Esophagus muscularis mucosa (tissue), 2 donors: Measurements from ENCODE around the gene NME3.

Experiments used
- POLR2A ChIP-seq: fragments of 450-650 bp; IDR thresholded peaks from one replicate; pipeline ENCODE4 v1.6.1; 2017; ENCODE audit warnings: antibody characterized with exemption, moderate library complexity, mild to moderate bottlenecking, low read depth
- POLR2AphosphoS5 ChIP-seq, 2 donors: sonication (generic); formaldehyde crosslinking; IDR thresholded peaks; one replicate each; pipeline ENCODE4 v1.6.1; 2017; ENCODE audit warnings: antibody characterized with exemption in 2 of 2

DNA sequence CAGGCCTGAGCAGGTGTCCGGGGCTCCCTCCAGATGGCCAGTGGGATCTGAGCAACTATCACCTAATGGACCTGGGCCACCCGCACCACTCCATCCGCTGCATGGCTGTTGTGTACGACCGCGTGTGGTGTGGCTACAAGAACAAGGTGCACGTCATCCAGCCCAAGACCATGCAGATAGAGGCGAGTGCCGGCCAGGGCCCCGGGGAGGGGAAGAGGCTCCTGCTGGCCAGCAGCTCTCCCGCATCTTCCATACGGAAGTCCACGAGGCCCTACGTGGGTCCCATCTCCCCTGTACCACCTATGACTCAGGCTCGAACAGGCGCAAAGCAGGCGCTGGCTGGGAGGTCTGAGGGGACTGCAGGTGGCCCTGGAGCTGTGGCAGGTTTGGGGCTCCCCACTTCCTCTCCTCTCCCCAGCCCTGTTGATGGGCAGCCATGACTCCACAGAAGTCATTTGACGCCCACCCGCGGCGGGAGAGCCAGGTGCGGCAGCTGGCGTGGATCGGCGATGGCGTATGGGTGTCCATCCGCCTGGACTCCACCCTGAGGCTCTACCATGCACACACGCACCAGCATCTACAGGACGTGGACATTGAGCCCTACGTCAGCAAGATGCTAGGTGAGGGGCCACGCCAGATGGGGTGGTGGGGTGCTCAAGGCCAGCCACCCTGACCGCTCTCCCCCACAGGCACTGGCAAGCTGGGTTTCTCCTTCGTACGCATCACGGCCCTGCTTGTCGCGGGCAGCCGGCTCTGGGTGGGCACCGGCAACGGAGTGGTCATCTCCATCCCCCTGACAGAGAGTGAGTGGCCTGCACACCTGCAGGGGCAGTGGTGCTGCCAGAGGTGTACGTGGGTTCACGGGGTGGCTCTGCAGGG is 4.0 kb downstream of the NME3 start:
- TF ChIP-seq POLR2A, result no peak
- no peak for TF ChIP-seq POLR2AphosphoS5 (IDR thresholded peaks at IDR 0.05)
